CD8-positive, alpha-beta memory T cell (primary cell): ENCODE data around the gene RCAN2. TPM values are rescaled to one million over a fixed set of nuclear protein-coding genes. Genes with fewer than 3 reads are reported as not detected.

ENCODE experiments used
- CTCF ChIA-PET: fragments of 350-600 bp; sonication (Branson Sonifier 250); formaldehyde crosslinking; loops from one replicate; lab custom pipeline; 2021; ENCODE audit warnings: antibody characterized with exemption; lab: Charles Lee
- POLR2A ChIA-PET: fragments of 350-600 bp; sonication (Branson Sonifier 250); formaldehyde crosslinking; loops from one replicate; lab custom pipeline; 2021; ENCODE audit warnings: antibody characterized with exemption; lab: Charles Lee
- DNase-seq, 5 donors: peaks; one replicate each; pipeline versions ENCODE4 v3.0.0 to v3.0.0-alpha.2; 2020 to 2022; ENCODE audit warnings: mixed read lengths in 1 of 5
- H3K27ac ChIP-seq: one replicate; pipeline ENCODE4 v1.7.0; 2013; ENCODE audit warnings: low read depth, mild to moderate bottlenecking, low read length, moderate library complexity
- H3K27me3 ChIP-seq: 2 replicates; pipeline ENCODE4 v1.7.0; 2013; ENCODE audit warnings: low read length, mild to moderate bottlenecking; ENCODE audit not compliant: insufficient read depth, poor library complexity, severe bottlenecking
- H3K36me3 ChIP-seq: 2 replicates; pipeline ENCODE4 v1.7.0; 2013; ENCODE audit warnings: mild to moderate bottlenecking, low read length, moderate library complexity; ENCODE audit not compliant: insufficient read depth
- H3K4me1 ChIP-seq: 2 replicates; pipeline ENCODE4 v1.7.0; 2013; ENCODE audit warnings: mild to moderate bottlenecking, low read length, moderate library complexity; ENCODE audit not compliant: insufficient read depth
- H3K4me3 ChIP-seq: 2 replicates; pipeline ENCODE4 v1.7.0; 2013; ENCODE audit warnings: mild to moderate bottlenecking, low read length
- H3K9me3 ChIP-seq: 2 replicates; pipeline ENCODE4 v1.7.0; 2013; ENCODE audit warnings: mild to moderate bottlenecking, low read length
- H3K27ac Mint-ChIP-seq, 8 donors: one replicate each; pipeline ENCODE4 v1.8.0; 2020 to 2021; ENCODE audit warnings: mixed read lengths in 8 of 8, mild to moderate bottlenecking in 6 of 8, inconsistent platforms in 3 of 8, moderate library complexity in 3 of 8
- H3K27me3 Mint-ChIP-seq, 2 donors: one replicate each; pipeline ENCODE4 v1.8.0; 2020 to 2021; ENCODE audit warnings: mixed read lengths in 2 of 2, mild to moderate bottlenecking in 1 of 2, moderate library complexity in 1 of 2
- H3K36me3 Mint-ChIP-seq, 3 donors: one replicate each; pipeline ENCODE4 v1.8.0; 2020 to 2021; ENCODE audit warnings: mixed read lengths in 3 of 3, inconsistent platforms in 1 of 3, mild to moderate bottlenecking in 1 of 3
- H3K4me1 Mint-ChIP-seq, 3 donors: one replicate each; pipeline ENCODE4 v1.8.0; 2020 to 2021; ENCODE audit warnings: mixed read lengths in 3 of 3, inconsistent platforms in 1 of 3, mild to moderate bottlenecking in 1 of 3
- H3K4me3 Mint-ChIP-seq, 7 donors: one replicate each; pipeline ENCODE4 v1.8.0; 2020 to 2021; ENCODE audit warnings: mixed read lengths in 7 of 7, mild to moderate bottlenecking in 6 of 7, moderate library complexity in 4 of 7, inconsistent platforms in 2 of 7
- H3K9me3 Mint-ChIP-seq, 5 donors: one replicate each; pipeline ENCODE4 v1.8.0; 2020 to 2022; ENCODE audit warnings: mixed read lengths in 5 of 5, mild to moderate bottlenecking in 3 of 5, moderate library complexity in 2 of 5, inconsistent platforms in 1 of 5
- polyA plus RNA-seq: library from polyadenylated mRNA; unstranded; fragments of 300-500 nt; fragmentation: Illumina TruSeq; gene quantifications from one replicate; pipeline ENCODE4 v1.2.3, GENCODE V29; 2021
- total RNA-seq, 2 experiments: library from RNA; stranded (reverse); gene quantifications; one replicate each; pipeline ENCODE4 v1.2.3, GENCODE V29; 2021

The RCAN2 gene
- total and polyA plus RNA-seq, 3 experiments from 2014 or later: 0.48 to 0.82 (median 0.49) TPM

GRCh38 chr6:46262928-46263706 lies 228.1 kb downstream of the RCAN2 start:
- Histone ChIP-seq H3K9me3 (no peaks in the 10 kb centered on the region), H3K4me3 (no peak overlapping the region), H3K4me1 (no peaks in the 10 kb centered on the region), H3K27me3 (no peaks in the 10 kb centered on the region), H3K27ac (no peak overlapping the region), H3K36me3 (no peaks in the 10 kb centered on the region)
- ChIA-PET CTCF (no interaction called here), POLR2A (no interaction called here)
- H3K4me3 Mint-ChIP-seq: no peak overlapping the region
- no peak overlapping the region for H3K27ac Mint-ChIP-seq
- no peaks in the 10 kb centered on the region for H3K9me3 Mint-ChIP-seq
- H3K27me3 Mint-ChIP-seq: peaks cover 0 to 4% of the 10 kb centered on the region in 2 donors
- no peaks in the 10 kb centered on the region for H3K4me1 Mint-ChIP-seq
- H3K36me3 Mint-ChIP-seq: no peaks in the 10 kb centered on the region
- no peak for DNase-seq

GRCh38 chr6:46258249-46258648 lies 233.0 kb downstream of the RCAN2 start:
- H3K27ac Mint-ChIP-seq: peak overlapping the region in 1 of 8 donors; percentile 3
- H3K4me1 Mint-ChIP-seq: no peaks in the 10 kb centered on the region
- H3K36me3 Mint-ChIP-seq: no peaks in the 10 kb centered on the region
- peaks cover 0 to 3% of the 10 kb centered on the region in 2 donors for H3K27me3 Mint-ChIP-seq
- Histone ChIP-seq H3K4me3 (no peak overlapping the region), H3K27me3 (no peaks in the 10 kb centered on the region), H3K36me3 (no peaks in the 10 kb centered on the region), H3K4me1 (no peaks in the 10 kb centered on the region), H3K9me3 (no peaks in the 10 kb centered on the region), H3K27ac (no peak overlapping the region)
- no peak overlapping the region for H3K4me3 Mint-ChIP-seq
- no peak for DNase-seq
- ChIA-PET CTCF (no interaction called here), POLR2A (no interaction called here)
- H3K9me3 Mint-ChIP-seq: no peaks in the 10 kb centered on the region

- H3K27ac Mint-ChIP-seq: no peak overlapping the region
- no peak overlapping the region for H3K4me3 Mint-ChIP-seq
- no peaks in the 10 kb centered on the region for H3K36me3 Mint-ChIP-seq
- no peaks in the 10 kb centered on the region for H3K27me3 Mint-ChIP-seq
- Histone ChIP-seq H3K4me1 (no peaks in the 10 kb centered on the region), H3K27ac (no peak overlapping the region), H3K36me3 (no peaks in the 10 kb centered on the region), H3K4me3 (no peak overlapping the region), H3K27me3 (no peaks in the 10 kb centered on the region), H3K9me3 (no peaks in the 10 kb centered on the region)
- H3K4me1 Mint-ChIP-seq: no peaks in the 10 kb centered on the region
- H3K9me3 Mint-ChIP-seq: no peaks in the 10 kb centered on the region
- DNase-seq: no peak
- CTCF ChIA-PET: no interaction called here
- POLR2A ChIA-PET: no interaction called here
Observed at GRCh38 chr6:46255528-46255927, 235.7 kb downstream of the RCAN2 start.

- no peaks in the 10 kb centered on the region for H3K9me3 ChIP-seq
- H3K27me3 ChIP-seq: no peaks in the 10 kb centered on the region
- no peak overlapping the region for H3K27ac ChIP-seq
- ChIA-PET CTCF (no interaction called here), POLR2A (no interaction called here)
- Mint-ChIP-seq H3K4me1 (no peaks in the 10 kb centered on the region), H3K9me3 (no peaks in the 10 kb centered on the region), H3K36me3 (no peaks in the 10 kb centered on the region), H3K27me3 (no peaks in the 10 kb centered on the region), H3K27ac (no peak overlapping the region), H3K4me3 (no peak overlapping the region)
- no peaks in the 10 kb centered on the region for H3K36me3 ChIP-seq
- no peak for DNase-seq
- H3K4me1 ChIP-seq: no peaks in the 10 kb centered on the region
- no peak overlapping the region for H3K4me3 ChIP-seq
Observed at GRCh38 chr6:46254946-46255345, 236.3 kb downstream of the RCAN2 start.

GRCh38 chr6:46254331-46254730 lies 236.9 kb downstream of the RCAN2 start:
- no peaks in the 10 kb centered on the region for H3K27me3 Mint-ChIP-seq
- Histone ChIP-seq H3K4me1 (no peaks in the 10 kb centered on the region), H3K4me3 (no peak overlapping the region), H3K36me3 (no peaks in the 10 kb centered on the region), H3K9me3 (no peaks in the 10 kb centered on the region), H3K27me3 (no peaks in the 10 kb centered on the region), H3K27ac (no peak overlapping the region)
- POLR2A ChIA-PET: no interaction called here
- H3K4me1 Mint-ChIP-seq: no peaks in the 10 kb centered on the region
- DNase-seq: no peak
- CTCF ChIA-PET: no interaction called here
- no peaks in the 10 kb centered on the region for H3K36me3 Mint-ChIP-seq
- no peaks in the 10 kb centered on the region for H3K9me3 Mint-ChIP-seq
- H3K4me3 Mint-ChIP-seq: no peak overlapping the region
- no peak overlapping the region for H3K27ac Mint-ChIP-seq

- Histone ChIP-seq H3K4me1 (no peaks in the 10 kb centered on the region), H3K4me3 (no peak overlapping the region), H3K36me3 (no peaks in the 10 kb centered on the region), H3K27ac (no peak overlapping the region), H3K9me3 (no peaks in the 10 kb centered on the region), H3K27me3 (no peaks in the 10 kb centered on the region)
- CTCF ChIA-PET: interaction anchor here (1.4 kb wide), 1 partner anchor 44 kb away, joined by 3 read pairs; no protein-coding TSS in a partner anchor
- no peak overlapping the region for H3K4me3 Mint-ChIP-seq
- H3K27ac Mint-ChIP-seq: no peak overlapping the region
- DNase-seq: no peak
- peaks cover 0 to 2% of the 10 kb centered on the region in 2 donors for H3K27me3 Mint-ChIP-seq
- POLR2A ChIA-PET: no interaction called here
- H3K36me3 Mint-ChIP-seq: no peaks in the 10 kb centered on the region
- H3K9me3 Mint-ChIP-seq: no peaks in the 10 kb centered on the region
- no peaks in the 10 kb centered on the region for H3K4me1 Mint-ChIP-seq
Observed at GRCh38 chr6:46251583-46252339, 239.5 kb downstream of the RCAN2 start.

GRCh38 chr6:46248143-46248542 lies 243.1 kb downstream of the RCAN2 start:
- Histone ChIP-seq H3K27ac (no peak overlapping the region), H3K27me3 (no peaks in the 10 kb centered on the region), H3K36me3 (no peaks in the 10 kb centered on the region), H3K4me1 (no peaks in the 10 kb centered on the region), H3K9me3 (no peaks in the 10 kb centered on the region), H3K4me3 (no peak overlapping the region)
- no peaks in the 10 kb centered on the region for H3K9me3 Mint-ChIP-seq
- H3K27me3 Mint-ChIP-seq: peaks cover 0 to 2% of the 10 kb centered on the region in 2 donors
- ChIA-PET CTCF (no interaction called here), POLR2A (no interaction called here)
- H3K4me1 Mint-ChIP-seq: peaks cover 3 to 4% (median 3%) of the 10 kb centered on the region in 3 donors
- no peaks in the 10 kb centered on the region for H3K36me3 Mint-ChIP-seq
- no peak overlapping the region for H3K4me3 Mint-ChIP-seq
- H3K27ac Mint-ChIP-seq: no peak overlapping the region
- no peak for DNase-seq

GRCh38 chr6:46246727-46247126 lies 244.5 kb downstream of the RCAN2 start:
- no peaks in the 10 kb centered on the region for H3K36me3 ChIP-seq
- ChIA-PET CTCF (no interaction called here), POLR2A (no interaction called here)
- Mint-ChIP-seq H3K4me1 (peaks cover 3 to 4% (median 3%) of the 10 kb centered on the region in 3 donors), H3K27me3 (peaks cover 0 to 2% of the 10 kb centered on the region in 2 donors), H3K27ac (no peak overlapping the region), H3K9me3 (no peaks in the 10 kb centered on the region), H3K4me3 (no peak overlapping the region), H3K36me3 (no peaks in the 10 kb centered on the region)
- no peaks in the 10 kb centered on the region for H3K4me1 ChIP-seq
- H3K9me3 ChIP-seq: no peaks in the 10 kb centered on the region
- H3K27ac ChIP-seq: no peak overlapping the region
- H3K27me3 ChIP-seq: no peaks in the 10 kb centered on the region
- DNase-seq: no peak
- no peak overlapping the region for H3K4me3 ChIP-seq
